HepG2 (cell line): ENCODE measurements around the gene STX4. TPM values are rescaled to one million over a fixed set of nuclear protein-coding genes. Genes with fewer than 3 reads are reported as not detected.

Experiments
- ATAC-seq: fragments of 200-7000 bp; cut with Tn5 transposase; 3 replicates; pipeline ENCODE4 v1.9.1; 2020; ENCODE audit warnings: mild to moderate bottlenecking, moderate library complexity
- BruUV-seq: library from RNA; stranded (reverse); fragments of 400-500 nt; replicated peaks from 2 replicates; lab custom pipeline; 2021; lab: Mats Ljungman, UMichigan
- CTCF ChIA-PET: fragments of 300-600 bp; formaldehyde crosslinking; extraction: SDS; loops from one replicate; lab custom pipeline; 2021; ENCODE audit warnings: low total read pairs, inconsistent platforms, low intra/inter-chr PET ratio; lab: Yijun Ruan, JAX
- POLR2A ChIA-PET: fragments of 350-600 bp; sonication (Branson Sonifier 250); formaldehyde crosslinking; loops from one replicate; lab custom pipeline; 2020; ENCODE audit warnings: antibody characterized with exemption, inconsistent platforms; lab: Yijun Ruan, JAX
- DNase-seq: peaks from one replicate; pipeline ENCODE4 v3.0.0-alpha.2; 2015; ENCODE audit warnings: low spot score
- FAIRE-seq: peaks from 3 replicates; lab custom pipeline; 2011; peaks lifted over from hg19 to GRCh38; lab: Jason Lieb, UNC
- H2AFZ ChIP-seq: one replicate; pipeline ENCODE4 v1.6.1; 2011; ENCODE audit warnings: low read length, inconsistent platforms
- H3K27ac ChIP-seq: fragments of 300-600 bp; 3 replicates; pipeline ENCODE4 v1.8.0; 2011; ENCODE audit warnings: mixed run types, mild to moderate bottlenecking, mixed read lengths, low read length, inconsistent platforms; ENCODE audit not compliant: insufficient read depth; ENCODE audit errors: extremely low read length
- H3K27me3 ChIP-seq, 2 experiments: fragments of 200-600 bp in 1 of 2; 2 replicates in 1 of 2; 3 replicates in 1 of 2; pipeline versions ENCODE4 v1.6.0 to v1.8.0; 2011; ENCODE audit warnings: low read length in 2 of 2, mild to moderate bottlenecking in 2 of 2, moderate library complexity in 2 of 2, inconsistent platforms in 1 of 2; ENCODE audit not compliant: insufficient read depth in 2 of 2, control insufficient read depth in 1 of 2
- H3K36me3 ChIP-seq, 2 experiments: fragments of 200-600 bp in 1 of 2; replicated peaks in 1 of 2; 2 replicates in 1 of 2; 3 replicates in 1 of 2; pipeline versions ENCODE4 v1.5.1 to v1.8.0; 2011; ENCODE audit warnings: low read length in 2 of 2, inconsistent platforms in 1 of 2; ENCODE audit not compliant: insufficient read depth in 2 of 2, control insufficient read depth in 1 of 2
- H3K4me1 ChIP-seq: 2 replicates; pipeline ENCODE4 v1.5.1; 2012; ENCODE audit warnings: low read length, inconsistent platforms; ENCODE audit not compliant: insufficient read depth
- H3K4me2 ChIP-seq: 2 replicates; pipeline ENCODE4 v1.6.0; 2011; ENCODE audit warnings: low read depth, low read length, inconsistent platforms
- H3K4me3 ChIP-seq, 3 experiments: fragments of 200-600 bp in 1 of 3; sonication (generic), shearing (Covaris generic) in 1 of 3; replicated peaks in 1 of 3; 2 replicates each; pipeline ENCODE4 v1.5.1; 2011 to 2016; ENCODE audit warnings: low read length in 3 of 3, inconsistent platforms in 2 of 3, low read depth in 2 of 3, mild to moderate bottlenecking in 2 of 3, control low read depth in 1 of 3, mixed read lengths in 1 of 3; ENCODE audit not compliant: insufficient read depth in 1 of 3
- H3K79me2 ChIP-seq: one replicate; pipeline ENCODE4 v1.6.1; 2011; ENCODE audit warnings: low read length, inconsistent platforms; ENCODE audit not compliant: insufficient read depth
- H3K9ac ChIP-seq: 2 replicates; pipeline ENCODE4 v1.6.0; 2011; ENCODE audit warnings: mild to moderate bottlenecking, low read depth, low read length, inconsistent platforms; ENCODE audit not compliant: insufficient read depth
- H3K9me3 ChIP-seq: 2 replicates; pipeline ENCODE4 v1.5.1; 2012; ENCODE audit warnings: mild to moderate bottlenecking, low read length
- H4K20me1 ChIP-seq: 2 replicates; pipeline ENCODE4 v1.6.0; 2011; ENCODE audit warnings: inconsistent platforms, mild to moderate bottlenecking, low read length, moderate library complexity; ENCODE audit not compliant: insufficient read depth
- CTCF ChIP-seq: sonication (generic); formaldehyde crosslinking; IDR thresholded peaks from 2 replicates; pipeline ENCODE4 v1.5.0; 2020; ENCODE audit warnings: mild to moderate bottlenecking, missing genetic modification reagents, moderate library complexity
- PHF21A ChIP-seq: sonication (generic); formaldehyde crosslinking; IDR thresholded peaks from 2 replicates; pipeline ENCODE4 v1.5.0; 2020; ENCODE audit warnings: mild to moderate bottlenecking, missing genetic modification reagents
- RBM22 ChIP-seq: fragments of 200-400 bp; formaldehyde crosslinking; optimal IDR thresholded peaks from 2 replicates; pipeline ENCODE3; 2017; ENCODE audit warnings: mild to moderate bottlenecking, low read length, moderate library complexity
- RFX1 ChIP-seq: fragments of 450-650 bp; IDR thresholded peaks from 2 replicates; pipeline ENCODE4 v1.6.1; 2017
- ZNF563 ChIP-seq: sonication (generic); formaldehyde crosslinking; IDR thresholded peaks from 2 replicates; pipeline ENCODE4 v1.8.0; 2022; ENCODE audit warnings: mild to moderate bottlenecking, moderate library complexity, missing genetic modification reagents
- WGBS: methylation state at CpG from one replicate; pipeline ENCODE4 v1.1.6; 2017; ENCODE audit warnings: low lambda C conversion rate; 5-methylcytosine and 5-hydroxymethylcytosine counted together
- in situ Hi-C: cut with HindIII; loops from 2 replicates; pipeline ENCODE4 v1.10.0; 2017; ENCODE audit warnings: low pct_unique_long_range_greater_than_20kb; ENCODE audit not compliant: extremely low pct_ligation_motif_present
- intact Hi-C: fragments of 100-400 bp; cut with micrococcal nuclease; formaldehyde crosslinking; loops from one replicate; pipeline ENCODE4 v1.10.0; 2022; ENCODE audit not compliant: unreplicated experiment
- polyA plus RNA-seq, 8 experiments: library from polyadenylated mRNA; depleted of rRNA in 3 of 8; stranded (reverse) in 7 of 8; unstranded in 1 of 8; fragments of >200 nt; fragmentation: Illumina TruSeq in 4 of 8; extraction: Trizol in 4 of 8; gene quantifications; 2 replicates each; pipeline versions ENCODE4 v1.2.1 to v1.2.3, GENCODE V29; 2011 to 2016; ENCODE audit warnings: low read depth in 4 of 8, missing spikeins in 1 of 8, mixed read lengths in 1 of 8; ENCODE audit not compliant: insufficient read depth in 1 of 8
- total RNA-seq, 5 experiments: library from RNA; depleted of rRNA; stranded (reverse); fragments of >200 nt; fragmentation: Illumina TruSeq; extraction: Trizol; gene quantifications; 2 replicates each; pipeline ENCODE4 v1.2.3, GENCODE V29; 2016; ENCODE audit warnings: low read depth in 1 of 5

The STX4 gene
- total and polyA plus RNA-seq, 2 of the 13 experiments (the other 11 are each of a cell fraction or from before 2014, with no cell fraction given) = 29.2 to 34.6 TPM

GRCh38 chr16:31043898-31044481 is 10.6 kb downstream of the STX4 start (continued):
- TF ChIP-seq CTCF (CRISPR knock-in tag) = no peak
- no peak for TF ChIP-seq ZNF563
- 0 out of 2 replicates have a peak, but pooled peaks have one; percentile 17 for TF ChIP-seq PHF21A (CRISPR knock-in tag)

- no TSS peak for BruUV-seq
- in situ Hi-C loops (no loop called here), intact Hi-C loops (no loop called here)
- Histone ChIP-seq H3K4me2 (no peak overlapping the region; the same call in 1 of the 2 replicates), H3K4me3 (no peak overlapping the region), H2AFZ (no peak overlapping the region), H3K4me1 (peaks cover 23% of the 10 kb centered on the region), H3K79me2 (no peaks in the 10 kb centered on the region), H3K27me3 (peaks cover 0 to 3% of the 10 kb centered on the region in 2 experiments; a peak in 1 of 5 replicates), H3K9ac (no peak overlapping the region), H3K9me3 (no peaks in the 10 kb centered on the region)
- DNase-seq = no peak
- ATAC-seq = peak; percentile 33
- no peak for FAIRE-seq
- CTCF ChIA-PET = no interaction called here
- WGBS = 44% methylated on average over 10 of the region's 10 CpGs
- TF ChIP-seq RBM22 (no peak), RFX1 (peak; percentile 45; the same call in 1 of the 2 replicates)
- TF ChIP-seq, all 625 proteins: peak for 1
- Histone ChIP-seq H3K27ac (no peak overlapping the region), H4K20me1 (no peaks in the 10 kb centered on the region), H3K36me3 (no peaks in the 10 kb centered on the region)
- POLR2A ChIA-PET = interaction anchor here (0.6 to 1.8 kb wide), 5 partner anchors 11 to 65 kb away, joined by 3 to 4 read pairs (median 3); partner anchors contain the start of genes HSD3B7 and STX4
Observed at GRCh38 chr16:31050280-31051030, 17.1 kb downstream of the STX4 start.
